IMR-90 (cell line): Measurements from ENCODE around the gene ATL2.

Source experiments
- CEBPB ChIP-seq: IDR thresholded peaks from 2 replicates; pipeline ENCODE4 v1.6.1; 2012; ENCODE audit warnings: low read depth, low read length, improper control_type of control experiment
- CHD1 ChIP-seq: IDR thresholded peaks from 2 replicates; pipeline ENCODE4 v1.6.1; 2012; ENCODE audit warnings: low read depth, low read length, improper control_type of control experiment
- MAFK ChIP-seq: IDR thresholded peaks from 2 replicates; pipeline ENCODE4 v1.6.1; 2012; ENCODE audit warnings: low read depth, low read length, improper control_type of control experiment
- MAZ ChIP-seq: IDR thresholded peaks from 2 replicates; pipeline ENCODE4 v1.6.1; 2012; ENCODE audit warnings: low read depth, mild to moderate bottlenecking, low read length, improper control_type of control experiment, moderate library complexity, borderline replicate concordance
- MXI1 ChIP-seq: IDR thresholded peaks from 2 replicates; pipeline ENCODE4 v1.6.1; 2012; ENCODE audit warnings: low read depth, mild to moderate bottlenecking, low read length, moderate library complexity, borderline replicate concordance
- NFE2L2 ChIP-seq: fragments of 150-350 bp; IDR thresholded peaks from 2 replicates; pipeline ENCODE4 v1.6.1; 2016; ENCODE audit warnings: low read depth, mild to moderate bottlenecking, low read length
- POLR2A ChIP-seq: IDR thresholded peaks from 2 replicates; pipeline ENCODE4 v1.6.1; 2012; ENCODE audit warnings: mild to moderate bottlenecking, low read depth, low read length
- RAD21 ChIP-seq: IDR thresholded peaks from 2 replicates; pipeline ENCODE4 v1.6.1; 2012; ENCODE audit warnings: low read length, improper control_type of control experiment
- RFX5 ChIP-seq: IDR thresholded peaks from 2 replicates; pipeline ENCODE4 v1.8.0; 2012; ENCODE audit warnings: low read depth, mild to moderate bottlenecking, low read length, moderate library complexity
- SMC3 ChIP-seq: fragments of 150-350 bp; IDR thresholded peaks from 2 replicates; pipeline ENCODE4 v1.6.1; 2016; ENCODE audit warnings: low read depth, mild to moderate bottlenecking, antibody characterized with exemption, low read length, moderate library complexity
- TF ChIP-seq, protein P1 (sequence below): conservative IDR thresholded peaks from 2 replicates; pipeline ENCODE4 v1.5.1; 2012; ENCODE audit warnings: mild to moderate bottlenecking, low read depth, low read length, improper control_type of control experiment

DNA sequence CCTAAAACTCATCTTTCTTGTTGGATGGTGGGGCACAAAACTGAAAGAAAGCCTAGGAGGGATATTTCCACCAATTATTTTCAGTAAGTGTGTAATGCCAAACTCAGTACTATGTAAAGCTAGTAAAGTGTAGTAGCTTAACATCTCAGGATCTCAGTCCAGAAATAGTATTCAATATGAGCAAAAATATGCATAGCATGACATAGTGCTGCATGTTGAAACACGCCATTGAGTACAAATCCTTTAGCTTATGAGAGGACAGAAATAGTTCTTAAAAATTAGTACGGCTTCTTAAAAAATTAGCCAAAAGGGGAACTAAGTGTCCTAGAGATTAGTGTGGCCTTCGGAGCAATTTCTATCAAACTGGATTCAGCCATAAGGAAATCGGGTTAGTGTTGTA is 21.7 kb upstream of the ATL2 start:
- TF ChIP-seq, protein P1, sequence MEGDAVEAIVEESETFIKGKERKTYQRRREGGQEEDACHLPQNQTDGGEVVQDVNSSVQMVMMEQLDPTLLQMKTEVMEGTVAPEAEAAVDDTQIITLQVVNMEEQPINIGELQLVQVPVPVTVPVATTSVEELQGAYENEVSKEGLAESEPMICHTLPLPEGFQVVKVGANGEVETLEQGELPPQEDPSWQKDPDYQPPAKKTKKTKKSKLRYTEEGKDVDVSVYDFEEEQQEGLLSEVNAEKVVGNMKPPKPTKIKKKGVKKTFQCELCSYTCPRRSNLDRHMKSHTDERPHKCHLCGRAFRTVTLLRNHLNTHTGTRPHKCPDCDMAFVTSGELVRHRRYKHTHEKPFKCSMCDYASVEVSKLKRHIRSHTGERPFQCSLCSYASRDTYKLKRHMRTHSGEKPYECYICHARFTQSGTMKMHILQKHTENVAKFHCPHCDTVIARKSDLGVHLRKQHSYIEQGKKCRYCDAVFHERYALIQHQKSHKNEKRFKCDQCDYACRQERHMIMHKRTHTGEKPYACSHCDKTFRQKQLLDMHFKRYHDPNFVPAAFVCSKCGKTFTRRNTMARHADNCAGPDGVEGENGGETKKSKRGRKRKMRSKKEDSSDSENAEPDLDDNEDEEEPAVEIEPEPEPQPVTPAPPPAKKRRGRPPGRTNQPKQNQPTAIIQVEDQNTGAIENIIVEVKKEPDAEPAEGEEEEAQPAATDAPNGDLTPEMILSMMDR: no peak
- TF ChIP-seq SMC3 (no peak), RFX5 (no peak), POLR2A (no peak), CEBPB (no peak), NFE2L2 (no peak), MAZ (no peak), RAD21 (no peak), CHD1 (no peak), MXI1 (no peak), MAFK (no peak)
